RWPE1 (cell line): ENCODE results near the gene CACNA1A.

ENCODE experiments used
- CTCF ChIA-PET: fragments of 350-600 bp; sonication (Branson Sonifier 250); formaldehyde crosslinking; extraction: SDS; loops from one replicate; lab custom pipeline; 2021; lab: Yijun Ruan, JAX
- POLR2A ChIA-PET: fragments of 400-600 bp; formaldehyde crosslinking; extraction: SDS; loops from one replicate; lab custom pipeline; 2020; ENCODE audit warnings: antibody characterized with exemption; ENCODE audit not compliant: low non-redundant PET; lab: Yijun Ruan, JAX
- DNase-seq: peaks from one replicate; pipeline ENCODE4 v3.0.0; 2012; ENCODE audit warnings: low spot score
- H3K27ac ChIP-seq: fragments of 450-650 bp; 2 replicates; pipeline ENCODE4 v1.5.1; 2017
- TF ChIP-seq, protein P1 (sequence below): fragments of 450-650 bp; conservative IDR thresholded peaks from 2 replicates; pipeline ENCODE4 v1.5.1; 2017; ENCODE audit warnings: low read depth, mild to moderate bottlenecking

CACNA1A gene

DNA sequence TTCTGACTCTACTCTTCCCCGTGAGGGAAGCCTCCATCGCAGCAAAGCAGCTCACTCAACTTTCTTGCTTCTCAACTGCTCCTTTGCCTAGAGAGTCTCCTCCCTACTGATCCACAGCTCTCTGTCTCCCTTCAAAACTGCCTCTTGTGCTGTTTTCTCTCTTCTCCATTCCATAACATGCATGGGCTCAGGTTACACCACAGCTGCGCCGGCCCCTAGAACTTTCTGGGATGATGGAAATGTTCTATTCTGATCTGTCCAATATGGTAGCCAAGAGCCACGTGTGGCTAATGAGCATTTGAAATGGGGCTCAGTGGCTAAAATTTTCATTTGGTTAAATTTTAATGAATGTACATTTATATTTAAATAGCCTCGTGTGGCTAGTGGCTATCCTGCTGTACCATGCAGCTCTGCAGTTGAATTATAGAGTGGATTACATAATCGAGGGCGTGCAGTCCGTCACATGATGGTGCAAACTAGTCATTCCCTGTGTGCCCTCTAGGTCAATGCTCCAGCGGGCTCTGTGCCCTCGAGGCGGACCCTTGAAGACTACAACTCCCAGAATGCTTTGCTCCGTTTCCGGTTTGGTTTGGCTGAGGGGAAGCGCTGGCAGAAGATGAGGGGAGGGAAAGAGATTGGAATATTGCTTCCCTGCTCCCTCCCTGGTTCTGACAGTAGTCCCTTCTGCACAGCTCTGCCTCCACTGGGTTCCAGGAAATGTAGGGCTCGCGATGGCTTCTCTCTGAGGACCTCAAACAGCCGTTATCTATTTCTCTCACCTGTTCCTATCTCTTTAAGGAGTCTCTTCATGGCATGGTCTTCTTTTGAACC is 109.8 kb downstream of the CACNA1A start:
- POLR2A ChIA-PET: no interaction called here
- CTCF ChIA-PET: interaction anchor here (0.6 to 0.8 kb wide), 3 partner anchors 287 to 821 kb away, joined by 3 read pairs; no protein-coding TSS in a partner anchor

DNA sequence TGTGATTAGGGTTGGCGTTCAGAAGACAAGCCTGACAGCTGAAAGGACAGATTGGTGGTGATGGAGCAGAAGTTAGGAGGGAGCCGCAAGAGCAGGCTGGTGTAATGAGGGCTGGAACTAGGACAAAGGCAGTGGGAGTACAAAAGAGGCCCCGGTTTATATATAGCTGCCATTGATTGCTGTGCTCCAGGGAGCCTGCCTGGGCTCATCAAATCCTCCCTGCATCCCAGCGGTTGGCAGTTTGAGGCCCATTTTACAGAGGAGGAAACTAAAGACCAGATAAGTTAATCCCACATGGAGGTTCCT is 123.7 kb downstream of the CACNA1A start:
- TF ChIP-seq, protein P1, sequence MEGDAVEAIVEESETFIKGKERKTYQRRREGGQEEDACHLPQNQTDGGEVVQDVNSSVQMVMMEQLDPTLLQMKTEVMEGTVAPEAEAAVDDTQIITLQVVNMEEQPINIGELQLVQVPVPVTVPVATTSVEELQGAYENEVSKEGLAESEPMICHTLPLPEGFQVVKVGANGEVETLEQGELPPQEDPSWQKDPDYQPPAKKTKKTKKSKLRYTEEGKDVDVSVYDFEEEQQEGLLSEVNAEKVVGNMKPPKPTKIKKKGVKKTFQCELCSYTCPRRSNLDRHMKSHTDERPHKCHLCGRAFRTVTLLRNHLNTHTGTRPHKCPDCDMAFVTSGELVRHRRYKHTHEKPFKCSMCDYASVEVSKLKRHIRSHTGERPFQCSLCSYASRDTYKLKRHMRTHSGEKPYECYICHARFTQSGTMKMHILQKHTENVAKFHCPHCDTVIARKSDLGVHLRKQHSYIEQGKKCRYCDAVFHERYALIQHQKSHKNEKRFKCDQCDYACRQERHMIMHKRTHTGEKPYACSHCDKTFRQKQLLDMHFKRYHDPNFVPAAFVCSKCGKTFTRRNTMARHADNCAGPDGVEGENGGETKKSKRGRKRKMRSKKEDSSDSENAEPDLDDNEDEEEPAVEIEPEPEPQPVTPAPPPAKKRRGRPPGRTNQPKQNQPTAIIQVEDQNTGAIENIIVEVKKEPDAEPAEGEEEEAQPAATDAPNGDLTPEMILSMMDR: no peak
- no peak for DNase-seq
- H3K27ac ChIP-seq: no peak overlapping the region
- ChIA-PET CTCF (no interaction called here), POLR2A (no interaction called here)

More for the DNA sequence above, 109.8 kb downstream of the CACNA1A start:
- DNase-seq: peak; percentile 47
- TF ChIP-seq, protein P1: no peak
- H3K27ac ChIP-seq: no peak overlapping the region

DNA sequence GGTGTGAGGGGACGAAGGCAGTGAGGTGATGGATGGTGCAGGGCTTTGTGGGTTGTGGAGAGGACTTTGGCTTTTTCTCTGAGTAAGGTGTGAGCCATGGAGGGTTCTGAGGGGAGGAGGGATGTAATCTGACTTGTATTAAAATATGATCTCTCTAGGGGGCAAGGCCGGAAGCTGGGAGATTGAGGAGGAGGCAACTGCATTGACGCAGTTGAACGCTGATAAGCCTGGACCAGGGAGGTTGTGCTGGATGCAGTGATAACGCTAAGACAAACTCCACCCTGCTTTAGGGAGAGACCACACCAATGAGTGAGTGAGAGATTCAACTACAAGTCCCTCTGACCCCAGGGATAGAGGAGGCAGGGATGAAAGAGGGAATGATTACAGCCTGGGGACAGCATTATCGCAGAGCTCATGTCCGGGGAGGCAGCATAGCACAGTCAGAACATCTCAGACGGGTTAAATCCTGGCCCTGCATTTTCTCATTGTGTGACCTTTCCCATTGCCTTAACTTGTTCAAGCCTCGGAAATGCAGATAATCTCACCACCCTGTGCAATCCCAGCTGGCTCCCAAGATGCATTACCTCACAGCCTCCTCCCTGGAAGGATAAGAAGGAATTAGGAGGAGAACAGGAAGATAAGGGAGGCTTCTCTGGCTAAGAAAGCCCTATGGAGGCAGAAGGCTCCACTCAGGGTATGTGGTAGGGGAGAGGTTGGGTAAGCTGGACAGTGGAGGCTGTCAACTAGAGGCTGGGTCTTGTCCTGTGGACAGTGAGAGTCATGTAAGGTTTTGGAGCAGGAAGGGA is 124.2 kb downstream of the CACNA1A start:
- ChIA-PET CTCF (interaction anchor here (0.6 kb wide), 1 partner anchor 16 kb away, joined by 3 read pairs; no protein-coding TSS in a partner anchor), POLR2A (no interaction called here)
- H3K27ac ChIP-seq: no peak overlapping the region
- TF ChIP-seq, protein P1: no peak
- no peak for DNase-seq

DNA sequence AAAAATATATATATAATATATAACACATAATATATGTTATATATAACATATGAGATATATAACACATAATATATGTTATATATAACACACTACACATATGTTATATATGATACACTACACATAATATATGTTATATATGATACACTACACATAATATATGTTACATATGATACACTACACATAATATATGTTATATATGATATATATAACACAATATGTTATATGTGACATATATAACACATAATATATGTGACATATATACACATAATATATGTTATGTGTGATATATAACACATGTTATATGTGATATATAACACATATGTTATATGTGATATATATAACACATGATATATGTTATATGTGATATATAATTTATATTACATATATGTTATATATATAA is 129.7 kb downstream of the CACNA1A start:
- TF ChIP-seq, protein P1: no peak
- no peak for DNase-seq
- H3K27ac ChIP-seq: no peak overlapping the region
- CTCF ChIA-PET: no interaction called here
- POLR2A ChIA-PET: no interaction called here

DNA sequence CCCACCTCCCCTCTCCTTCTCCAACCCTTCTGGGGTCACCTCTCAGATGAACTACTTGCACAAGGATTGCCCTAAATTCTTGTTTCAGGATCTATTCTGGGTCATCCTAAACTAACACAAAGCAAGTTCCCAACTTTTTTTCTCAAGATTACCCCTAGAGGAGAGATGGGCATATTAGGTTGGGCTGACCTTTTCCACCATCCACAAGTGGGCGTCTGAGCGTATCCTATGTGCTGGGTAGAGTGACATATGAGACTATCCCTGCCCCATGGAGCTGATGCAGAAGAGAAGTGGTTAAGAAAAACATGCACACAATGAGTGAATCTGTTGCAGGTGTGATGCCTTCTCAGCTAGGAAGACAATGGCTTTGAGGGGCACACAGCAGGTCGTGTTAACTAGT is 132.7 kb downstream of the CACNA1A start:
- ChIA-PET POLR2A (no interaction called here), CTCF (no interaction called here)
- H3K27ac ChIP-seq: no peak overlapping the region
- no peak for DNase-seq
- TF ChIP-seq, protein P1: no peak

DNA sequence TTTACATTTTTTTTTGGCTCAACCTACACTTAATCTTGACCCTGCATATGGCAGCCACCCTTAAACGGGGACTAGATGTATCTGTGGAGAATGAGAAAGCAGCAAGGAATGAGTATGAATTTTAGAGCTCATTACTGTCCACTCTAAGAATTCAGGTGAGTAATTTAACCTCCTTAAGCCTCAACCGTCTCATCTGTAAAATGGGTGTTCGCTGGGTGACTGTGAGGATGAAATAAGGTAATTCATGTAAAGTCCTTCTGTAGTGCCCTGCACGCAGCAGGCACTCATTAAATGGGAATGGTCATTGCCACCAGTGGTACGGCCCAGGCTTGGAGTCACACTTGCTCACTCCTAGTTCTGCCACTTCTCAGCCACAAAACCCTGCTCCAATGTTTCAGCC is 135.3 kb downstream of the CACNA1A start:
- TF ChIP-seq, protein P1: no peak
- ChIA-PET CTCF (interaction anchor here (0.6 kb wide), 2 partner anchors 316 to 350 kb away, joined by 3 to 6 read pairs; no protein-coding TSS in a partner anchor), POLR2A (no interaction called here)
- no peak for DNase-seq
- no peak overlapping the region for H3K27ac ChIP-seq
